Gastroesophageal sphincter (tissue), 3 donors: Measurements from ENCODE around the gene FYN.

ENCODE experiments used
- CTCF ChIP-seq, 4 experiments: fragments of 200-600 bp in 2 of 4; fragments of 450-650 bp in 2 of 4; sonication (generic) in 1 of 4; IDR thresholded peaks; one replicate each; pipeline ENCODE4 v1.5.1; 2017 to 2019; ENCODE audit warnings: antibody characterized with exemption in 4 of 4, mild to moderate bottlenecking in 2 of 4, moderate library complexity in 2 of 4
- EP300 ChIP-seq: sonication (generic); formaldehyde crosslinking; IDR thresholded peaks from one replicate; pipeline ENCODE4 v1.6.1; 2017; ENCODE audit warnings: antibody characterized with exemption, mild to moderate bottlenecking

GRCh38 chr6:111743862-111744692 is 129.2 kb downstream of the FYN start:
- TF ChIP-seq CTCF (IDR thresholded peaks at IDR 0.05) (no peak), EP300 (no peak)
